Measurements from ENCODE around the gene CCNK.

CCNK gene

GRCh38 chr14:99507860-99508640 lies 26.8 kb downstream of the CCNK start:
- DNase-seq (ENCODE audit: low spot score), result no peak

GRCh38 chr14:99508896-99509629 lies 27.9 kb downstream of the CCNK start:
- DNase-seq (ENCODE audit: low spot score), result no peak

- DNase-seq (ENCODE audit: low spot score), result no peak
These were observed 28.8 kb downstream of the CCNK start for GRCh38 chr14:99509871-99510555.

DNA sequence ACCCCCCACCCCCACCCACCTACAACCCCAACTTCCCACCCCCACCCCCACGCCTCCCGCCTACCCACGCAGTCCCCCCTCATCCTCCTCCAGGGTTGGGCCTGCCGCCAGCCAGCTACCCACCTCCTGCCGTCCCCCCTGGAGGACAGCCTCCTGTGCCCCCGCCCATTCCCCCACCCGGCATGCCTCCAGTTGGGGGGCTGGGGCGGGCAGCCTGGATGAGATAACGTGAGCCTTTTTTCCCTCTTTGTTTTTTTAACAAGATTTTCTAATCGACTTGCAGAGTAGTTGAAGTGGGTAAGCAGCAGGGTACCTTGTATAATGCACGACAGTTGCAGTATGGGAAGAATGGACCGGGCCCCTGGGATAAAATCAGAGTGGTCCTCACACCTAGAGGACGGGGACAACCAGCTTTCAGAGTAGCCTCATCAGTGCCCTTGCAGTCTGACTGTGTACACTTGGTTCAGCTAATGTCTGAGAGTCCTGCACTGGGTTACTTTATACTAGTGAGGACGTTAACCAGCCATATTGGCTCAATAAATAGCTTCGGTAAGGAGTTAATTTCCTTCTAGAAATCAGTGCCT lies 29.4 kb downstream of the CCNK start:
- no peak for DNase-seq (ENCODE audit: low spot score)

DNA sequence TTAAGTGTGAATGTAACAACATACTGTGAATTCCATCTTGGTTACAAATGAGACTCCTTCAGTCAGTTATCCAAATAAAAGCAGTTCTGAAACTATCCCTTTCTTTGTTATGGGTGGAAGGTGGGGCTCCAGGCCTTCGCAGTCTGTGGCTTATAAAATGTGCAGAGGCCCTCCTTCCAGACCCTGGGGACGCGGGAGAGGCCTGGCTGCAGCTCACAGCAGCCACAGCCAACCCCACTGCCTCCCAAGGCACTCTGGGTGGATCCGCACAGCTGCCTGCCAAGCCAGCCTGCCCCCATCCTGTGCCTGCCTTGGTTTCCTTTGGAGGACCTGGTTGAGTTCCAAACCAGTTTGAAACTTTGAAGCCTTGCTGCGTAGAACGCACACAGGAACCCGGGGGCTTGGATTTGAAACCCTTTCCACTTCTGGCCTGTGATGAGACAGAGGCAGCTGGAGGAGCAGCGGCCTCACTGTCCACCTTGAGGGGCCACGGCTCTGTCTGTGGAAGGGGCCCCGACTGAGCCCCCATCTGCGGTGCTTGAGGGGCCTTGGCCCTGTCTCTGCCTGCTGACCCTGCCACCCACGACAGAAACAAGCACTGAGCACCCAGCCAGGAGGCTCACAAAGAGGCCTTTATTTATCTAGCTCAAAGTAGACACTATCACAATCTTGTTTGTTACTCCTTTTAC lies 30.4 kb downstream of the CCNK start:
- no peak for DNase-seq (ENCODE audit: low spot score)

DNA sequence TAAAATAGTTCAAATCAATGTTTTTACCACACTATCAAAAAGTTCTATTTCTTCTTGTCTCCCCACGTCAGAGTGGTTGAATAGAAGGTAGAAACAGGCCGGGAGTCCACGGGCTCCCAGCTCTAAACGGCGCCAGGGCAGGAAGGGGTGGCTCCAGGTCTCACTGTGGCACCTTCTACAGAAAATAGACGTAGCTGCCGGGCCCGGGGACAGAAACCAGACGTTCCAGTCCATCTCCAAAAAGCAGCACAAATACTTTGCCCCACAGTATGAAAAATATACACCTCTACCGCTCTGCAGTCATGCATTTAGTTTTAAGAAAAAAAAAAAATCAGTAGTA lies 30.9 kb downstream of the CCNK start:
- DNase-seq (ENCODE audit: low spot score), result no peak

GRCh38 chr14:99512571-99513182 lies 31.5 kb downstream of the CCNK start:
- no peak for DNase-seq (ENCODE audit: low spot score)

DNA sequence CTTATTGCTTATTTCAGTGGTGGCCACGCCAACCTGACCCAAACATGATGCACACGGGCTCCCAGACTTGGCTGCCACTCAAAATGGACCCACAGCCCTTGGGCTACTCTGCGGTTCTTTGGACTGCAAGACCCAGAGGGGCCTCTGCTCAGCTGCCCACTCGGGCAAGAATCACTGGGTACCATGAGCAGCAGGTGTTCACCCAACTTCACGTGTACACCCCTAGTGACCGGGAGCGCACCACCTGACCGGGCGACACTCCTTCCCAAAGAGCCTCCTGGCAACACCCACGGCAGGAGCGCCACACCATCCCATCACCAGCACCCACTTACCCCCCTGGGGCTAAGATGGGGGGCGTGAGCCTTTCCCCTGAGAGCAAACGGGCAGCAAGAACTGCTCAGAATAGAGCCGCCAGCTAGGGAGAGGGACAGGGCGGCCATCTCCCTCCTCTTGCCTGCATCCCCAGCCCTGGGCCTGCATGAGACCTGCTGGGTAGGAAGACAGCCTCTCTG lies 32.0 kb downstream of the CCNK start:
- no peak for DNase-seq (ENCODE audit: low spot score)

- DNase-seq (ENCODE audit: low spot score), result no peak
These were observed 32.8 kb downstream of the CCNK start for GRCh38 chr14:99513946-99514551.

- no peak for DNase-seq (ENCODE audit: low spot score)
These were observed 33.5 kb downstream of the CCNK start for GRCh38 chr14:99514552-99515300.

DNA sequence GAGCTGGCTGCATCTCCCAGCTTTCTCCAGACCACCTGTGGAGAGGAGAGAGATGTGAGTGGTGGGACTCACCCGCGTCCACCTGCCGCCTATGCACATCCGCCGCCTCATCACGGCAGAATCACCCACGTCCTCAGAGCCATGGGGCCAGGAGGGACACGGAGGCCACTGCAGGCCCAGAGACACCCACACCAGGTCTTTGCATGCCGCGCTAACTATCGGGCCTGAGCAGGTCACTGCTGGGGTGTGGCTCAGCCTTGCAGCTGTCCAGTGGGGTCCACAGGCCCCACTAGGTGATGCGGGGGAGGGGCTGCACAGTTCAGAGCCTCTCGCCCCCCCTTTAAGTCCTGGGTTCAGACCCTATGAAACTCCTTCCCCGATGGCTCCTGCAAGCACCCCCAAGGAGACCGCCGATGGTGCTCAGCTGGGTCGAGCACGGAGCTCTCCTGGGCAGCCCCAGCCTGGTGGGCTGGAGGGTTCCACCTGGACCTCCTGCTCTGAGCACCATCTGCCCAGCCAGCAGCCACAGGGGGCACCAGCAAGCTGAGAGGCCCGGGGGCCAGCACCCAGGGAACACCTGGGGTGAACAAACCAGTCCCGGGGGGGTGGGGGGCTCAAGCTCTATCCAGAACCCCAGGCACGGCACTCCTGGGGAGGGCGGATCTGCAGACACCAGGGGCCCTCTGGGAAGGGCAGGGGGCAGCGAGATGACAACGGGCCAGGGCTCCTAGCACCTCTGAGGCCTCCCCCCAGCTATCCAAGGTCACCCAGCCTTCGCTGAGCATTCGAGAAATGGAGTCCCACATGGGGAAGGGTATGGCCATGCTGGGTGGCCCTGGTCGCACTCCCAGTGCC lies 34.3 kb downstream of the CCNK start:
- DNase-seq (ENCODE audit: low spot score), result no peak

DNA sequence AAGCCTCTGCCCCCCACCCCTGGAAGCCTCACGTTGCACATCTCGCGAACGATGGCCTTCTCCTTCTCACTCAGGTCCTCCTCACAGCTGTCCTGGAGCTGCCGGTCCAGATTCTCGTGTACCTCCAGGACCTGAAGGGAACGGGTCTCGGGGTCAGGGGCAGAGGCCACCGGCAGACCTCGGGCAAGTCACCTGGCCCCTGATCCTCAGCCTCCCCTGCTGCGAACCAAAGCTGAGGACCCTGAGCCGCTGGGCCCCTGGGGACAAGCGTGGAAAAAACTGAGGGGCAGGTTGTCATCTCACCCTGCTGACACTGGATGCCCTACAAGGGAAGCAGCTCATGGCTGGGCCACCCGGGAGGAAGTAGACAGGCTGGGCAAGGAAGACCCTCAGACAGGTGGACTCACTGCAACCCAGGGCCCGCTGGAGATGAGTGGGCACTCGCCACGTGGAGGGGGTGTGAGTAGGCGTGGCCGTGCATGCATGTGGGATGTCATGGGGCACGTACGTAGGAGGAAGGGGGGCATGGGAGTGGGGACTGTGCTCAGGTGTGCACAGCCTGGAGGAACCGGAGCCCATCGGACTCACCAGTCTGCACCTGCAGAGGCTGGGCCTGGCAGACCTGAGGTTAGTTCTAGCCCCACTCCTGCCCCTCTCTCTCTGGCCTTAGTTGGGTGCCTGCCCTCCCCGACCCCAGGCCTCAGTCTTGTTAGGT lies 35.1 kb downstream of the CCNK start:
- no peak for DNase-seq (ENCODE audit: low spot score)

DNA sequence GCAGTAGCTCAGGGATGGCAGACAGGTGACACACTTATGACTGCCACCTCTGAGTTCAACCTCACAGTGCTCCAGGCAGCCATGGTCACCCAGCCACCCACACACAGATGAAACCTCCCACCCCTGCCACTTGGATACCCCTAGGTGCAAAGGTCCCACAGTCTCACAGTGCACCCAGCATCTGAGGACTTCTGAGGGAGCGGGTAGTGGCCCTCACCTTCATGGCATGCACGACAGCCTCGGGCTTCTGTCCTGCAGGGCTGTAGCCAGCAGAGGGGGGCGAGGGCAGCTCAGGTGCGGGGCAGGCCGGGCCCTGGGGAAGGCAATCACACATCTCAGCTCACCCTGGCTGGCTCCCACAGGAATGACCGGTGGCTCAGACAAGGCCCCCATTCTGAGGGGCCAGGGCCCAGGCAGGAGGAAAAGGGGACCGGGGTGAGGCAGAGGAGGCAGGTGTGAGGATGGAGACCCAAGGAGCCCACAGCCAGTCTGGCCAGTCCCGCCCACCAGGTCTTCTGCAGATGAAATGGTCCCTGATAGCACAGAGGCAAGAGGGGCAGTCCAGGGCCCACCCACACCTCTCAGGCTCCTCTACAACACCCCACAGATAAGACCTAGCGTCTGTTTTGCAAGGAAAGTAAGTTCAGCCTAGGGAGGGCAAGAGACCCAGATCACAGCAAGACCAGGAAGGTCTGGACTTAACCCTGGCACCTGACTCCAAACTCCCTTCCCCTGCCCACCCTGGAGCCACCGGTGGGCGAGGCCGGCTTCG lies 35.8 kb downstream of the CCNK start:
- DNase-seq (ENCODE audit: low spot score), result no peak

GRCh38 chr14:99517643-99518381 lies 36.6 kb downstream of the CCNK start:
- no peak for DNase-seq (ENCODE audit: low spot score)

DNA sequence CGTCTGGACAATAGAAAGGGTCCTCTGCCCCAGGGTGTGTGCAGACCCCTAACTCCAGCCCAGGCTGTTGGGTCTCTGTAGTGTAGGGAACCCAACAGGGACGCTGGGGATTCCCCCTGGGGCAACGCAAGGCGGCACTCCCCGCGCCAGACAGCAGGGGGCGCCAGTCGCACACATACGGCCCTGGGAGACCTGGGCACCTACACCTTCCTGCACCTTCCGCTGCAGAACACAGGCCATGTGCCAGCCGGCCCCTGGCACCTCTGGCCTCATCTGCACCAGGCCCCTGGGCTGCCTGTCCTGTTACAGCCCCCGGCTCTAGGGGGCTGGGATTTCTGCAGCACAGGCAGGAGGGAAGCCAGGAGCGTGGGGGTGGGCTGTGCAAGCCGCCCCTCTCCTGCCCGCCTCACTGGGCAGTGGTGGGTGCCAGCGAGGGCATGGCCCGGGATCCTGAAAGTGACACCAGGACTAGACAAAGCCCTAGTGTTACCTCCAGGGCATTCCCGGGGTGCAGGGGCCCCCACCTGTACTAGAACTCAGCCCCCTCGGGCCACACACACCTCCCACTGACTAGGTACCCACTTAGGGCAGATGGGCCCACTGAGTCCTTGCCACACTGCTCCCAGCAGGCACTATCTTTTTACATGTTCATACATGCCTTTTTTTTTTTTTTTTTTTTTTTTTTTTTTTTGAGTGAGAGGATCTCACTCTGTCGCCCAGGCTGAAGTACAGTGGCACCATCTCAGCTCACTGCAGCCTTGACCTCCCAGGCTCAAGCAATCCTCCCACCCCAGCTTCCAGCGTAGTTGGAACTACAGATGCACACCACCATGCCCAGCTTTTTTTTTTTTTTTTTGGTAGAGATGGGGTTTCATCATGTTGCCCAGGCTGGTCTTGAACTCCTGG lies 37.5 kb downstream of the CCNK start:
- peak; percentile 80 for DNase-seq (ENCODE audit: low spot score)

DNA sequence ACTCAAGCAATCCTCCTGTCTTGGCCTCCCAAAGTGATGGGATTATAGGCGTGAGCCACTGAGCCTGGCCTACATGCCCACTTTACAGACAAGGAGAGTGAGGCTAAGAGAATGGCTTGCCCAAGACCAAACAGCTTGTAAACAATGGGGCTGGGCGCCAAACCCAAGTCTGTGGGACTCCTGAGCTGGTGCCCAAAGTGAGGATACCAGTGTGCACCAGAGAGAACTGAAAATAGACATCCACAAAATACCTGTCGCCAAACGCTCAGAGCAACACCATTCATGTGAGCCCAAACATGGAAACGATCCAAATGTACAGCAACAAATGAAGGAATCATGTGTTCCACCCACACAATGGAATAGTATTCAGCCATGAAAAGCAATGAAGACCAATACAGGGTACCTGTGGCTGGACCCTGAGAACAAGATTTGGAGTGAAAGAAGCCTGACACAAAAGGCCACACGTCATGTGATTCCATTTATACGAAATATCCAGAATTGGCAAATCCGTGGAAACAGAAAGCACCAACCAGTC lies 38.2 kb downstream of the CCNK start:
- no peak for DNase-seq (ENCODE audit: low spot score)
